CD4-positive, alpha-beta T cell treated with Interleukin-17A for 4 hours (primary cell): Measurements from ENCODE around the gene SPTBN1.
"Not testable (repeated sequence)": the region's sequence is repeated elsewhere in the genome, so short reads cannot be mapped to it uniquely, and the experiment has no call there.

ENCODE experiments used
- DNase-seq: peaks from one replicate; pipeline ENCODE4 v3.0.0-alpha.2; 2020; ENCODE audit warnings: mixed read lengths

The SPTBN1 gene

GRCh38 chr2:54471221-54471711 is 15.1 kb downstream of the SPTBN1 start:
- DNase-seq, result no peak

DNA sequence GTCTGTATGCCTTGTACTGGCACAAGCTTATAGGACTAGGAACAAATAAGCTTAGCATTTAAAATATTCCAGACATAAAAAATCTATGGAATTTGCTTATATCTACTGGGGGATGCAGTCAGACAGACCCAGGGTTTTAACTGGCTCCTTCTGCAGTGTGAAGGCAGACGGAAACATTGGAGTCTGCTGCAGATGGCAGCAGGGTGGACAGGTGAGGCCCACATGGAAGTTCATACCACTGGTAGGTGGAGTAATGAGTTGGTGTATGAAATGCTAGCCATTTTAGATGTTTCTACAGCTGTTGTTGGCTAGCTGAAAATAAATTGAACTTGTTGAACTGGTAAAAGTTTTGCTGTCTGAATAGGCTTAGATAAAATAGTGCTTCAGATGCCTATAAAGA is 17.7 kb downstream of the SPTBN1 start:
- DNase-seq, result no peak

DNA sequence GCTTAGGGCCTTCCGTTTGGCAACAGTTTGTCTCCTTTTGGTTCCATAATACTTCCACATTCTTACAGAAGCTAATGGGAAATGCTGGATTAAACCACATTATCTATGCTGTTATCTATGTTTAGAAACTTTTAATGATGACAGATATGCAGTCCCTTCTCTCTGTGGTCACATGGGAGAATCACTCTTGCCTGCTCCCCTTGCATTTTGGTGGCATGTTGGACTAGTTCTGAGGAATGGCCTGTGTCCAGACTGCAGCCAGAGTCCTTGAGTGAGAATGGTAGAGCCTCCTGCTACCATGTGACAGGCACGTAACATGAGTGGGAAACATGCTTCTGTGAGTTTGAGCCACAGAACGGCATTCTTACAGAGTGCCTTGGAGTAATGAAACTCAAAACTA is 19.2 kb downstream of the SPTBN1 start:
- DNase-seq, result no peak

GRCh38 chr2:54475919-54476318 is 19.8 kb downstream of the SPTBN1 start:
- no peak for DNase-seq

DNA sequence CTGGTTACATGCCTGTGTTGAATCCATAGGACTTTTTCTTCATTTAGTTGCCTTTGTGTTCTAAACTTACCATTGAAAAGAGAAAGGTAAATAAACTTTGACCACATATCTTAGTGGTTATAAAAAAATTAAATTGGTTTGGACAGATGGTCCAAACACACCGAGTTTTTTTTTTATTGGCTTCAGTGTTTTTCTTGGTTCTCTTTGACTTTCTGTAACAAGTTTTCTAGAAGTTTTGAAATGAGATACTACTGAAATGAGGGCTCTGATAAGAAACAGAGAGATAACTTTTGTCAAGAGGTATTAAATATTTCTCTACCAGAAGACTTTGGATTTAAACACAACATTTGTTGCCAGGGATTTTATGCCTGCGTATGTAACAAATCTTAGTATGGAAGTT is 20.7 kb downstream of the SPTBN1 start:
- no peak for DNase-seq

GRCh38 chr2:54477896-54478295 is 21.8 kb downstream of the SPTBN1 start:
- no peak for DNase-seq

GRCh38 chr2:54478899-54479298 is 22.8 kb downstream of the SPTBN1 start:
- no peak for DNase-seq

- no peak for DNase-seq
These were observed 23.3 kb downstream of the SPTBN1 start for GRCh38 chr2:54479424-54479823.

- DNase-seq, result no peak
These were observed 23.9 kb downstream of the SPTBN1 start for GRCh38 chr2:54480025-54480424.

GRCh38 chr2:54481686-54482085 is 25.6 kb downstream of the SPTBN1 start:
- DNase-seq, result no peak

- DNase-seq, result no peak
These were observed 26.6 kb downstream of the SPTBN1 start for GRCh38 chr2:54482715-54483114.

- DNase-seq, result no peak
These were observed 27.3 kb downstream of the SPTBN1 start for GRCh38 chr2:54483426-54483825.

DNA sequence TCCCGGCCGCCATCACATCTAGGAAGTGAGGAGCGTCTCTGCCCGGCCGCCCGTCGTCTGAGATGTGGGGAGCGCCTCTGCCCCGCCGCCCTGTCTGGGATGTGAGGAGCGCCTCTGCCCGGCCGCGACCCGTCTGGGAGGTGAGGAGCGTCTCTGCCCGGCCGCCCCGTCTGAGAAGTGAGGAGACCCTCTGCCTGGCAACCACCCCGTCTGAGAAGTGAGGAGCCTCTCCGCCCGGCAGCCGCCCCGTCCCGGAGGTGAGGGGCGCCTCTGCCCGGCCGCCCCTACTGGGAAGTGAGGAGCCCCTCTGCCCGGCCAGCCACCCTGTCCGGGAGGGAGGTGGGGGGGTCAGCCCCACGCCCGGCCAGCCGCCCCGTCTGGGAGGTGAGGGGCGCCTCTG is 29.6 kb downstream of the SPTBN1 start:
- DNase-seq, result not testable (repeated sequence)

DNA sequence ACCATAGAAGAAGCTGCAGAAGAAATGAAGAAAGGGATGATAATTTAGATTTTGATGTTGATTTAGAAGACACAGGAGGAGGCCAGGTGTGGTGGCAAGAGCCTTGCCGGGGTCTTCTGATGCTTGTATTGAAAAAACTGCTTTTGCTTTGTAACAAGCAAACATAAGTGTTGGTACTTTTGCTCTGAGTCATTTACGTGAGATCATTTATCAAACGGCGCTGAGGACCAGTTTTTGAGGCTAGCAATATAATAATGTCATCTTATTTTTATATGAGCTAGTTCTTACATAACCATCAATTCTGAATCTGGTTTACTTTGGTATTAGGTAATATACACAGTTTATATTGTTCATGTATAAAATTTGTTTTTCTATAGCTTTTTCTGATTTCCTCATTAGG is 30.6 kb downstream of the SPTBN1 start:
- DNase-seq, result no peak

GRCh38 chr2:54490863-54491262 is 34.7 kb downstream of the SPTBN1 start:
- no peak for DNase-seq

DNA sequence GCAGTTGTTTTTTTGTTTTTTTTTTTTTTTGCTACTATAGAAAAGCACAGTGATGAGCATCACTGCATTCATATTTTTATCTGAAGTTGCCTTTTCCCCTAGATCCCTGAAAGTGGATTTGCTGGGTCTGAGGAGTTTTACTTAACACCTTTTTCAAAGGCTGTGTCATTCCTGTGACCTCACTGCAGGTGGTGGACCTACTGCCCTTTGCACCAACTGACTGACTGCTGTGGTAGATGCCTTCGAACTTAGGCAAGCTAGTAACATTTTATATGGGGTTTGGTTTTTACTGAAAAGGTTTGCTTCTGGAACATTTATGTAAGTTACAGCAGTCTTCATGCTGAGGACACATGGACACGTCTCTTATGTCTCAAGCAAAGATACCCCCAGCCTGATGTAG is 36.2 kb downstream of the SPTBN1 start:
- no peak for DNase-seq

GRCh38 chr2:54494087-54494486 is 38.0 kb downstream of the SPTBN1 start:
- no peak for DNase-seq

DNA sequence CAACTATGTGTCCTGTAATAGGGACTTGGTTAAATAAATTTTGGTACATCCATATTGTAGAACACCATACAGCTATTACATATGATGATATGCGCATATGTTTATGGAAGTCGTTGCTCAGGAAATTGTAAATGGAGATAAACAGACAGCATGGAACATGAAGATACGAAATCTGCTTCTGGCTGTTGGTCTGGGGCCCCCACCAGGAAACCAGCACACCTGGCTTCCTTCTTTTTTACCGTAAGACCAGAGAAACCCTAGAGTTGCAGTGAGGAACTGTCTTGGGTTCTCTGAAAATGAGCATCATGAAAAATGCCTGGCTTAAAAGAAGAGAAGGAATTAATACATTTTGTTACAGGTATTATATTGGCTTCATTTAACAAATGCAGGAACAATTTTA is 40.8 kb downstream of the SPTBN1 start:
- DNase-seq, result no peak

DNA sequence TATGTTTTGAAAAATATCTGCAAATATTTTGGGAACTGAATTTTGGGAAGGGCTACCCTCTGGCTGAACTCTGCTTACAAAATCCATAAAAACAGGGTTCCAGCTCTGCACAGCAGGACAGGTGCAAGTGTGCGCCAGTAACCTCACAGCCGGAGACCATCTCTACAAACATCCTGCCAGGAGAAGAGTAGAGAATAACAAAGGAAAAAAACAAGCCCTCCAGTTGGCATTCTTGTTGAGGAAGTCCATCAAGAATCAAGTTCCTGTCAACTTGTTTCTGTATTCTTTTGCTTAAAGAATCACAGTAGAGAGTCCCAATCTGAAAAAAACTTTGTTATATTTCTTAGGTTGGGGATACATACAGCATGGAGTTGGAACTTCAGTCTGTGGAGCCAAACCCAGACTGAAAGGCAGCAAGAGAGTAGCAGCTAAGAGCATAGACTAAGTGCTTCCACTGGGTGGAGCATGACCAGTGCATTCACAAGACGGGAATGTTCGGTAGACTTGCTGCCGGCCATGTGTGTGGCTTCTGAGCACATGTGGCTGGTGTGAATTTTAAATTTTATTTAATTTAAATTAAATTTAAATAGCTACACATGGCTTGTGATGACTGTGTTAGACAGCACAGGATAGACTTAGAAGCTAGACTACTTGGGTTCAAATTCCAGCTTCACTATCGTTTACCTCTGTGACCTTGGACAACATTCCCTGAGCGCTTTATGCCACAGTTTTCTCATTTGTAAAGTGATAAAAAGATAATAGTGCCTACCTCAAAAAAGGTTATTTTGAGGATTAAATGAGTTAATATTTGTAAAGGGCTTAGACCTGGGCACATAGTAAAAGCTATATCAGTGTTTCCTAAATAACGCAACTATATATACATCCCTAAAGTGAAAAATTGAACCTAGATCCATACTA is 41.9 kb downstream of the SPTBN1 start:
- DNase-seq, result no peak

DNA sequence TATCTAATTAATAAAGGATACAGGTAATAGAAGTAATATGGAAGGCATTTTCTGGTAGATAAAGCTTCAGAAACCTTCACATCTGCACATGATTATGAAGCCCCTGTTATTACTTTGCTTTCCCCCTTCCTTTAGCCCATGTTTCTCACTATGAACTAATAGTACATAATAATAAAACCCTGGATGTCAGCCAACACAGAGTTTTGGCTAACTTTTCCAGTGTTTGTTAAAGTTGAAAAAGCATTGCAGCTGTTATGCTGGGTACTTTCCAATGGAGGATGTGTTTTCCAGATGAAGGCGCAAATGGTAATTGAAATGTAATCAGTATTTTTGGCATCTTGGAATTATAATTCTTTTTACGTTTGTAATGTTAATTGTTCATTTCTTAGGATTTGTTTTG is 43.5 kb downstream of the SPTBN1 start:
- DNase-seq, result no peak

GRCh38 chr2:54500404-54501205 is 44.5 kb downstream of the SPTBN1 start:
- DNase-seq, result no peak

GRCh38 chr2:54502731-54503130 is 46.6 kb downstream of the SPTBN1 start:
- no peak for DNase-seq

- peak; percentile 25 for DNase-seq
These were observed 47.1 kb downstream of the SPTBN1 start for GRCh38 chr2:54503192-54503591.

DNA sequence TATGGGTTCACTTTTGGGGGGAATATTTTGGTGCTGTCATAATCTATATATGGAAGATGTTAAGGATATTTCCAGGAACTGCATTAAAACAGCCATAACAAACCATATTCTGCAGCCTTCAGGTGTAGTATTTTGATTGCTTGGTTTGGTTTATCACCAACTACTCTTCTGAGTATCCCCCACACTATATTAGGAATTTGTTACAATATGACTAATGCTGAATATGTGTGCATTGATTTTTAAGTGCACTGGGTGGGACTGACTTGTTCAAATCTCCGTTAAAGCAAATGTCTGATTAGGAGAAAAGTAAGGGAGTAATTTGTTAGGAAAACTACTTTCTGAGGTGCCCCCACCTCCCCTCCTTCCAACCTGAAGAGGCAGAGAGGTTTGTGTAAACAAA is 47.7 kb downstream of the SPTBN1 start:
- no peak for DNase-seq
